Neutrophil (primary cell): ENCODE measurements around the gene SGCA.

Source experiments
- H3K27ac ChIP-seq: fragments of 200-600 bp; sonication (generic); 2 replicates; pipeline ENCODE4 v1.5.1; 2016; ENCODE audit warnings: mild to moderate bottlenecking, moderate library complexity
- H3K27me3 ChIP-seq: fragments of 200-600 bp; sonication (generic); 2 replicates; pipeline ENCODE4 v1.6.0; 2016; ENCODE audit warnings: mild to moderate bottlenecking
- H3K36me3 ChIP-seq: fragments of 200-600 bp; sonication (generic); 2 replicates; pipeline ENCODE4 v1.5.1; 2017
- H3K4me1 ChIP-seq, 2 experiments: fragments of 200-600 bp in 1 of 2; sonication (generic) in 1 of 2; 1 replicate in 1 of 2; 2 replicates in 1 of 2; pipeline versions ENCODE4 v1.5.1 to v1.6.1; 2013 to 2016; ENCODE audit warnings: low read depth in 1 of 2, low read length in 1 of 2, mild to moderate bottlenecking in 1 of 2, moderate library complexity in 1 of 2; ENCODE audit not compliant: control insufficient read depth in 1 of 2, insufficient read depth in 1 of 2
- H3K4me3 ChIP-seq, 2 experiments: fragments of 200-600 bp in 1 of 2; sonication (generic) in 1 of 2; 1 replicate in 1 of 2; 2 replicates in 1 of 2; pipeline ENCODE4 v1.5.1; 2013 to 2016; ENCODE audit warnings: low read depth in 1 of 2, low read length in 1 of 2, mild to moderate bottlenecking in 1 of 2, moderate library complexity in 1 of 2
- H3K9me3 ChIP-seq: fragments of 200-600 bp; sonication (generic); 2 replicates; pipeline ENCODE4 v1.5.1; 2016
- TF ChIP-seq, protein P1 (sequence below): fragments of 200-600 bp; sonication (generic); IDR thresholded peaks from 2 replicates; pipeline ENCODE4 v1.5.1; 2016; ENCODE audit warnings: antibody characterized with exemption

Gene SGCA

DNA sequence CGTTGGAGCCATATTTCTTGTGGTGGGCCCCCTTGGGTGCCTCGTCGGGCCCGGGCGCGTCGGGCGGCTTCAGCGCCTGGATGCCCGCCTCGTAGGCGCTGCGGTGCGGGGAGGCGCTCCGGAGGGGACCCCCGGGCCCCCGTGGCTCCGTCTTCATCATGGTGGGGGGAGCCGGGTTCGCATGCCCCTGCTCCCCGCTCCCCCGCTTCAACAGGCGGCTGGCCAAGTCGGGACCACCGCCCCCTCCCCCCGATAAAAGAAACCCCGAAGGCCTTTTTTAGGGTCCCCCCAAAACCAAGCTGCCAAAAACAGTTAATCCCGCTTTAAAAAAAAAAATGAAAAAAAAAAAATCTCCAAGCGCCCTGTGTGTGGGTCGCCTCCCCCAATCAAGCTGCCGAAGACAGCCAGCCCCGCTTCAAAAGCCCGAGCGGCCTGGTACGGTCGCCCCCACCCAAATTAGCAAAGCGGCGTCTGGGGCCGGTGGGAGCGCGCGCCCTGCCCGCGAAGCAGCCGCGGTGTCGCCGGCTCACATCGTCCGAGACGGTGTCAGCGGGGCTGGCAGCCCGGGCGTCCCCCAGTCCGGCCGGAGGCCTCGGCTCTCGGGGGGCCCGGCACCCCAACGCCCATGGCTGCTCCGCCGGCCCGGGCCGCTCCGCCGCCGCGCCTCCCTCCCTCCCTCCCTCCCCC is 15.3 kb upstream of the SGCA start, which contains the start of gene PPP1R9B:
TSS of gene PPP1R9B (minus strand) at position 324 of the 687 bp plus-strand sequence. CDS start at position 160, 164 bp downstream.
- Histone ChIP-seq H3K9me3 (no peaks in the 10 kb centered on the region), H3K4me1 (peaks cover 43 to 54% of the 10 kb centered on the region in 2 experiments), H3K27me3 (no peaks in the 10 kb centered on the region), H3K27ac (peak within 1 kb of the TSS; percentile 99), H3K4me3 (peak within 1 kb of the TSS; percentile 97 to 98), H3K36me3 (peaks cover 11% of the 10 kb centered on the region)
- TF ChIP-seq, protein P1, sequence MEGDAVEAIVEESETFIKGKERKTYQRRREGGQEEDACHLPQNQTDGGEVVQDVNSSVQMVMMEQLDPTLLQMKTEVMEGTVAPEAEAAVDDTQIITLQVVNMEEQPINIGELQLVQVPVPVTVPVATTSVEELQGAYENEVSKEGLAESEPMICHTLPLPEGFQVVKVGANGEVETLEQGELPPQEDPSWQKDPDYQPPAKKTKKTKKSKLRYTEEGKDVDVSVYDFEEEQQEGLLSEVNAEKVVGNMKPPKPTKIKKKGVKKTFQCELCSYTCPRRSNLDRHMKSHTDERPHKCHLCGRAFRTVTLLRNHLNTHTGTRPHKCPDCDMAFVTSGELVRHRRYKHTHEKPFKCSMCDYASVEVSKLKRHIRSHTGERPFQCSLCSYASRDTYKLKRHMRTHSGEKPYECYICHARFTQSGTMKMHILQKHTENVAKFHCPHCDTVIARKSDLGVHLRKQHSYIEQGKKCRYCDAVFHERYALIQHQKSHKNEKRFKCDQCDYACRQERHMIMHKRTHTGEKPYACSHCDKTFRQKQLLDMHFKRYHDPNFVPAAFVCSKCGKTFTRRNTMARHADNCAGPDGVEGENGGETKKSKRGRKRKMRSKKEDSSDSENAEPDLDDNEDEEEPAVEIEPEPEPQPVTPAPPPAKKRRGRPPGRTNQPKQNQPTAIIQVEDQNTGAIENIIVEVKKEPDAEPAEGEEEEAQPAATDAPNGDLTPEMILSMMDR: no peak

- peaks cover 35 to 46% of the 10 kb centered on the region in 2 experiments for H3K4me1 ChIP-seq
- TF ChIP-seq, protein P1: peak; percentile 99
- H3K4me3 ChIP-seq: peak overlapping the region; percentile 97 to 98
- H3K27me3 ChIP-seq: no peaks in the 10 kb centered on the region
- H3K27ac ChIP-seq: peak overlapping the region; percentile 99
- no peaks in the 10 kb centered on the region for H3K9me3 ChIP-seq
- H3K36me3 ChIP-seq: peaks cover 5% of the 10 kb centered on the region
Measured at GRCh38 chr17:50151041-50151936, 14.5 kb upstream of the SGCA start.

GRCh38 chr17:50151937-50152547 is 13.8 kb upstream of the SGCA start:
- Histone ChIP-seq H3K27ac (peak overlapping the region; percentile 99), H3K4me1 (peaks cover 28 to 39% of the 10 kb centered on the region in 2 experiments), H3K4me3 (peak overlapping the region; percentile 97 to 98), H3K27me3 (no peaks in the 10 kb centered on the region), H3K36me3 (no peaks in the 10 kb centered on the region), H3K9me3 (no peaks in the 10 kb centered on the region)
- TF ChIP-seq, protein P1: peak; percentile 25

DNA sequence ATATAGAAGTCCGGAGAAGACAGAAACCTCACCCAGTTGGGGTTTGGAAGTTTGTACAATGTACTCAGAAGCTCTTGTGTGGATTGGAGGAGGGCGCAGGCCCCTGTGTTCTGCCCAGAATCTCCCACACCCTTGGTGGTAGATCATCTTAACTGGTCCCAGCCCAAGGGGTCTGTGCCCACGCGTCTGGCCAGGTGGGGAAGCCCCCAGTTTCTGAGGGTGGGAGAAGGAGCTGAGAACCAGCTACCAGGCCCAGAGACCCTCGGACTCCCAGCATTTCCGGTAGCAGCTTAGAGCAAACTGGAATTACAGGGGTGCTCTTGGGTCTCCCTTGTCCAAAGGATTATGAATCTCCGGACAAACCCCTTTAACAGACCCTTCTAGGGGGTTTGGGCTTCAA is 13.1 kb upstream of the SGCA start:
- Histone ChIP-seq H3K4me3 (peak overlapping the region in 1 of 2 experiments; percentile 98), H3K9me3 (no peaks in the 10 kb centered on the region), H3K27ac (peak overlapping the region; percentile 99), H3K36me3 (no peaks in the 10 kb centered on the region), H3K4me1 (peaks cover 21 to 32% of the 10 kb centered on the region in 2 experiments), H3K27me3 (no peaks in the 10 kb centered on the region)
- TF ChIP-seq, protein P1: no peak
